Muscle layer of duodenum (tissue), 2 donors: ENCODE measurements around the gene TBX4.

Experiments
- H3K27ac ChIP-seq: one replicate; pipeline ENCODE4 v1.7.0; 2013; ENCODE audit warnings: mild to moderate bottlenecking, low read length
- H3K27me3 ChIP-seq: one replicate; pipeline ENCODE4 v1.7.0; 2013; ENCODE audit warnings: low read depth, mild to moderate bottlenecking, control low read depth, low read length
- H3K36me3 ChIP-seq, 2 donors: one replicate each; pipeline ENCODE4 v1.7.0; 2013; ENCODE audit warnings: low read length in 2 of 2, control low read depth in 1 of 2, mild to moderate bottlenecking in 1 of 2; ENCODE audit not compliant: insufficient read depth in 2 of 2, control insufficient read depth in 1 of 2
- H3K4me1 ChIP-seq, 2 donors: one replicate each; pipeline ENCODE4 v1.7.0; 2013; ENCODE audit warnings: low read length in 2 of 2, mild to moderate bottlenecking in 2 of 2, control low read depth in 1 of 2, moderate library complexity in 1 of 2; ENCODE audit not compliant: insufficient read depth in 2 of 2, control insufficient read depth in 1 of 2
- H3K4me3 ChIP-seq, 2 donors: one replicate each; pipeline ENCODE4 v1.7.0; 2013; ENCODE audit warnings: low read length in 2 of 2, low read depth in 1 of 2, mild to moderate bottlenecking in 1 of 2
- H3K9me3 ChIP-seq, 2 donors: one replicate each; pipeline ENCODE4 v1.7.0; 2013; ENCODE audit warnings: low read length in 2 of 2, control low read depth in 1 of 2, mild to moderate bottlenecking in 1 of 2; ENCODE audit not compliant: control insufficient read depth in 1 of 2
- donor health status: healthy.

The TBX4 gene

DNA sequence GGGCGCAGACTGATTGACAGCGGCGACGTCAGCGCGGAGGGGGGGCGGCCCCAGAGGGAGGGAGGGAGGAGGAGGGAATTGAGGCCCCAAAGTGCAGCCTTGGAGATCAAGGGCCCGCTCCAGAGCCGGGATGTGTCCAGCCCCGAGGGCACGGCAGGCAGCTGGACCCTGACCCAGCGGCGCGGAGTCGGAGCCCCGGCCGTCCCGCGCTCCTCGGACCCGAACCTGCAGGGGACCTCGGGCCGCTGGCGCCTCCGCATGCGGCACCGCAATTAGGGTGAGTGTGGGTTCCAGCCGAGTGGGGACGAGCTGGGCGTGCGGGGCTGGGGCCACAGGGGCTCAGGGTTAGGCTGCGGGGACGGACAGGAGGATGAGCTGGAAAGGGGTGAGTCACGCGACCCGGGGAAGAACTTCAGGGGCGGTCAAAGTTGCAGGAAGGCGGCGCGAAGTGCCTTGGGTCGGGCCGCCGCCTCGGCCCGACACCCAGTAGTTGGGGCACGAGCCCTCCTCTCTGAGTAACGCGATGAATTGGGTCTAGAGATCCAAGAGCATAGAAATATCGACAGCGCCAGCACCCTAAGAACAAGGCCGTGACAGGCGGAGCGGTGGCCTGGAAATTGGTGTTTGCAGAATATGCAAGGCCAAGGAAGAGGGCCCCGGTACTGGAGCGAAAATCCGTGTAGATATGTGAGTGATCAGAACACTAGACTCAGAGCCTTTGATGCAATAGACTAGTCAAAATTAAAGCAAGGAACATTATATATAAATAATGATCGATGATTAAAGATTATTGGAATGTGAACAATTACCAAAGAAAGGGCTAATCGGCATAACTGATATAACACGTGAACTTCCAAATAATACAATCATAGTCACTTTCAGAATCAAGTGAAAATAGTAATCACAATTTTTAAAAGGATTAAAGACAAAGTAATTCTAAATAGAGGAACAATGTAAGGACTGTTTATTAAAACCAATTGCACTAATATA, at the start of gene TBX4:
TSS of gene TBX4 (plus strand) at position 122 of the 990 bp plus-strand sequence. CDS start 4,069 bp downstream, outside the sequence.
- Histone ChIP-seq H3K4me1 (peaks cover 0 to 31% of the 10 kb centered on the region in 2 donors), H3K36me3 (no peaks in the 10 kb centered on the region), H3K27ac (no peak within 1 kb of the TSS), H3K4me3 (peak within 1 kb of the TSS in 1 of 2 donors; percentile 49), H3K27me3 (peaks cover 76% of the 10 kb centered on the region), H3K9me3 (no peaks in the 10 kb centered on the region)

- Histone ChIP-seq H3K27ac (no peak overlapping the region), H3K4me3 (peak overlapping the region; percentile 27 to 32), H3K27me3 (peaks cover 62% of the 10 kb centered on the region), H3K36me3 (no peaks in the 10 kb centered on the region), H3K4me1 (peaks cover 0 to 37% of the 10 kb centered on the region in 2 donors), H3K9me3 (no peaks in the 10 kb centered on the region)
These were observed 49.0 kb upstream of the TBX4 start for GRCh38 chr17:61402978-61403800.

DNA sequence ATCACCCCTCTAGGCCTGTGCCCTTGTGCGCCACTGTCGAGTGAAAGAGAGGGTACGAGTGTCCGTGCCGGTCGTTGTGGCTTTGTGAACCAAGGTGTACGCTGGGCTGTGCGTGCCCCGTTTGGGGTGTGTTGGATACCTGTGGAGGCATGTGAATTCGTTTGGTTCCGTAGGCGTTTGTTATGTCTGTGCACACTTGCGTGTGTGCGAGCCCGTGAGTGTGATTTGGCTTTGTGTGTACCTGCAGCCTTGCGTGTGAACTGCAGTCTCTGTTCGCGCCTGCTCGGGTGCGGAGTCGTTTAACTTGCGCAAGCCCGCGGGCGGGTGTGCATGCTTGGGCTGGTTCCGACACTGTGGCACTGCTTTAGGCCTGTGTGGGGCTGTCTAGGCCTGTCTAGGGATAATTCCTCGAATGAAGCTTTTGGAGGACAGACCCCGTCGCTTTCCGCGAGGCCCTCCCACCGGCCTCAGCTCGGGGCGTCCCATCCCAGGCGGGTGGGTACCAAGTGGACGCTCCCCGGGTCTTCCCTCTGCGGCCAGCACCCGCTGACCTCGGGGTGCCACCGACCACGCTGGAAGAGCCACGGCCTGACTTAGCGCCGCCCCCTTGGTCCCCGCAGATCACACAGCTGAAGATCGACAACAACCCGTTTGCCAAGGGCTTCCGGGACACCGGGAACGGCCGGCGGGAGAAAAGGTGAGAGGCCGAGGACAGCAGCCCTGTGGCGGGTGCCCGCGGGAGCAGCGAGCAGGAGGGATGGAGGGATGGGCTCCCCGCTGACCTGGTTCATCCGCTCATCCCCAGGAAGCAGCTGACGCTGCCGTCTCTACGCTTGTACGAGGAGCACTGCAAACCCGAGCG, 48.2 kb upstream of the TBX4 start:
- H3K27ac ChIP-seq = no peak overlapping the region
- peaks cover 0 to 35% of the 10 kb centered on the region in 2 donors for H3K4me1 ChIP-seq
- peaks cover 59% of the 10 kb centered on the region for H3K27me3 ChIP-seq
- H3K4me3 ChIP-seq = peak overlapping the region; percentile 27 to 32
- H3K36me3 ChIP-seq = no peaks in the 10 kb centered on the region
- no peaks in the 10 kb centered on the region for H3K9me3 ChIP-seq

GRCh38 chr17:61404663-61404912, 47.6 kb upstream of the TBX4 start:
- no peaks in the 10 kb centered on the region for H3K36me3 ChIP-seq
- peaks cover 59% of the 10 kb centered on the region for H3K27me3 ChIP-seq
- peaks cover 0 to 31% of the 10 kb centered on the region in 2 donors for H3K4me1 ChIP-seq
- H3K27ac ChIP-seq = no peak overlapping the region
- no peak overlapping the region for H3K4me3 ChIP-seq
- no peaks in the 10 kb centered on the region for H3K9me3 ChIP-seq

- Histone ChIP-seq H3K9me3 (no peaks in the 10 kb centered on the region), H3K36me3 (no peaks in the 10 kb centered on the region), H3K4me3 (no peak overlapping the region), H3K27me3 (peaks cover 63% of the 10 kb centered on the region), H3K27ac (no peak overlapping the region), H3K4me1 (peaks cover 0 to 34% of the 10 kb centered on the region in 2 donors)
These were observed 47.1 kb upstream of the TBX4 start for GRCh38 chr17:61404913-61405685.

DNA sequence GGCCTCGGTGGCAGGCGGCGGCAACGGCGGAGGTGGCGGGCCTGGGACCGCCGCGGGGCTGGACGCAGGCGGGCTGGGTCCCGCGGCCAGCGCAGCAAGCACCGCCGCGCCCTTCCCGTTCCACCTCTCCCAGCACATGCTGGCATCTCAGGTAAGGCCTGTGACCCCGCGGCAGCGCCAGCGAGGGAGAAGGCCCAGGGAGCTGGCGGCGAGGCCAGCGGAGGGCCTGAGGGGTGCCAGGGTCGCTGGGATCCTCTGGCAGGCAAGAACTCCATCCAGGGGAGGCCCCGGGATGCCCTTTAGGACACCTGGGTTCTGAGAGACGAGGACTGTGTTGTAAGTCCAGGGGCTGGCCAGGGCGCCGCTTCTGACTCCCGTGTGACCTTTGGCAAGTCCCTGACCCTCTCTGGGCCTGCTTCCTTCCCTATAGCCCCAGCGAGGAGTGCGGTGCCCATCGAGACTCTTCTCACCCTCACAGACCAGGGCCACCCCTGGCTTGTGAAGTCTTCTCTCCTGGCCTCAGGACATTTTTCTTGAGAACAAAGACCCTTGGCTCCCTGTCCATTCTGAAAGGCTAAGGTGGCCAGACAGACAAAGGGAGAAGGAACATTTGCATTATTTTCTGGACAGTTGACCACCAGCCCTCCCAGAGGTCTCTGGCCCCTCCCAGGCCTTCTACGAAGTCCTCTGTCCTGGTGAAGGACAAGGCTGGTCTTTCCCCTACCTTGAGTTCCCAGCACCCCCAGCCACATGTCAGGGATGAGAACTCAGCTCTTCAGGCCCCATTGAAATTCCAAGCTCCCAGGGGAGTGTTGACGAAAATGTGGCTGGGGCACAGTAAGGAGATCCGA, 46.3 kb upstream of the TBX4 start:
- no peak overlapping the region for H3K27ac ChIP-seq
- H3K4me3 ChIP-seq = peak overlapping the region in 1 of 2 donors; percentile 18

DNA sequence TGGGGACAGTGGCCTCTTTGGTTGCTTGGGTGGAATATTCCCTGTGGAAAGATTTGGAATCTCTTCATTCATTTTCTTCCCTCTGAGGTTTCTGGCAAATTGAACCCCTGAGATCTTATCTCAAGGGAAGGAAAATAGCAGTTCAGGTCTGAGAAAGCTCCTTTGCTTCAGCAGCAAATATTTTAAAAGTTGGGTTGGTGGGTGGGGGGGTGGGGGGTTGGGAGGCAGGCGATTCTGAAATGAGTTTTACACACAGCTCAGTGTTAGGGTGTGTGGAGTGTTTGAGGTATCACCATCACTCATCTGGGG, 45.7 kb upstream of the TBX4 start:
- Histone ChIP-seq H3K9me3 (no peaks in the 10 kb centered on the region), H3K36me3 (no peaks in the 10 kb centered on the region), H3K27me3 (peaks cover 59% of the 10 kb centered on the region), H3K4me1 (peaks cover 0 to 39% of the 10 kb centered on the region in 2 donors), H3K4me3 (peak overlapping the region in 1 of 2 donors; percentile 18), H3K27ac (no peak overlapping the region)

More for the DNA sequence above, 46.3 kb upstream of the TBX4 start:
- Histone ChIP-seq H3K27me3 (peaks cover 65% of the 10 kb centered on the region), H3K9me3 (no peaks in the 10 kb centered on the region), H3K36me3 (no peaks in the 10 kb centered on the region), H3K4me1 (peaks cover 0 to 38% of the 10 kb centered on the region in 2 donors)

- peaks cover 0 to 45% of the 10 kb centered on the region in 2 donors for H3K4me1 ChIP-seq
- H3K4me3 ChIP-seq = no peak overlapping the region
- no peaks in the 10 kb centered on the region for H3K9me3 ChIP-seq
- peaks cover 54% of the 10 kb centered on the region for H3K27me3 ChIP-seq
- H3K36me3 ChIP-seq = no peaks in the 10 kb centered on the region
- H3K27ac ChIP-seq = no peak overlapping the region
These were observed 45.0 kb upstream of the TBX4 start for GRCh38 chr17:61406971-61407911.
